T-helper 9 cell (primary cell): ENCODE measurements around the gene ATRNL1.

Source experiments
- DNase-seq: peaks from one replicate; pipeline ENCODE4 v3.0.0-alpha.2; 2020

The ATRNL1 gene

DNA sequence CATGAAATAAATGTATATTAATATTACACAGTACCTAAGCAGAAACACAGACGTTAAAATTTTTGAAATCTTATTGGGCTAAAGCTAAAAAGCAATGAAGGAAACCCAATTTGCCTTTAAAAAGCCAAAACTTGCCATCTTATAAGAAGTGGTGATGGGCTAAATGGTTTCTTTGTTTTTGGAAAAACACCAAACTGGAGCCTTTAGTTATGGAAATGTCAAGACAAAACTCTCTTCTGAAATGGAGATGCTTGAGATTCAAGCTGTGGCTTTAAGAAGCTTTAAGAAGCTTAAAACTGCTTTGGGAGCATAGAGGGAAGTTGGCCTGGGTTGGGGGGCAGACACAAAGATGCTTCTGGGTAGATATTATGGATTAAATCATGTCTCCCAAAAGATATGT lies 902.9 kb downstream of the ATRNL1 start:
- no peak for DNase-seq

DNA sequence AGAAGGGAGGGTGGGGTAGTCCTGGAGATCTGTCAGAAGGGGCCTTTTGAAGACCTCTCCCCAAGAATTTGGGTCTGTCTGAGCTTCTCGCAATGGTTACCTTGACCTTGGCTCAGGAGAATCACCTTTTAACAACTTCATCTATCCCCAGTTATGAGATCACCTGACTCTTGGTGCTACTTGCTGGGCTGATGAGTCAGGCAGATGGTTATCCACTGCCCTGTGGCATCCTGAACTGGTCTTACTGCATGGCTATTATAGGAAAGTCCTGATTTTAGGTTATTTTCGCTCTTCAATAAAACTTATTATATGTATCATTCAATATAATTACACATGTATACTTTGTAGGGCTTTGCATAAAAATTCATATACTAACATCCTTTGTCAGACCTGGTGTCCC lies 905.1 kb downstream of the ATRNL1 start:
- DNase-seq = no peak
